H1 (cell line): Measurements from ENCODE around the gene MAGEC2. TPM values are rescaled to one million over a fixed set of nuclear protein-coding genes. Genes with fewer than 3 reads are reported as not detected.

Experiments used
- CTCF ChIA-PET: fragments of 300-600 bp; sonication (Branson Sonifier 250); formaldehyde crosslinking; loops from one replicate; lab custom pipeline; 2021; ENCODE audit not compliant: partially characterized antibody; lab: Charles Lee
- POLR2A ChIA-PET: fragments of 300-600 bp; sonication (Branson Sonifier 250); formaldehyde crosslinking; loops from one replicate; lab custom pipeline; 2021; ENCODE audit warnings: inconsistent platforms; ENCODE audit not compliant: partially characterized antibody; lab: Charles Lee
- DNase-seq, 2 experiments: peaks; one replicate each; pipeline versions ENCODE4 v3.0.0 to v3.0.0-alpha.2; 2010 to 2022; ENCODE audit warnings: low spot score in 2 of 2, low read depth in 1 of 2, mixed read lengths in 1 of 2
- FAIRE-seq: peaks from 2 replicates; lab custom pipeline; 2011; peaks lifted over from hg19 to GRCh38; lab: Jason Lieb, UNC
- H2AFZ ChIP-seq: 2 replicates; pipeline ENCODE4 v1.8.1; 2012; ENCODE audit warnings: low read length, inconsistent platforms
- H2AK5ac ChIP-seq: 2 replicates; pipeline ENCODE4 v1.6.1; 2013; ENCODE audit warnings: low read depth, low read length
- H2BK120ac ChIP-seq: replicated peaks from 2 replicates; pipeline ENCODE3; 2013; ENCODE audit warnings: low read depth, low read length, inconsistent platforms
- H2BK12ac ChIP-seq: 2 replicates; pipeline ENCODE4 v1.6.1; 2013; ENCODE audit warnings: low read depth, low read length
- H2BK15ac ChIP-seq: 2 replicates; pipeline ENCODE4 v1.6.1; 2013; ENCODE audit warnings: low read length
- H2BK20ac ChIP-seq: 2 replicates; pipeline ENCODE4 v1.6.1; 2013; ENCODE audit warnings: low read length
- H2BK5ac ChIP-seq: 2 replicates; pipeline ENCODE4 v1.6.1; 2013; ENCODE audit warnings: low read depth, low read length
- H3K14ac ChIP-seq: 2 replicates; pipeline ENCODE4 v1.6.1; 2013; ENCODE audit warnings: inconsistent platforms; ENCODE audit not compliant: insufficient read length
- H3K18ac ChIP-seq: 2 replicates; pipeline ENCODE4 v1.6.1; 2013; ENCODE audit warnings: low read length; ENCODE audit errors: extremely low read depth
- H3K23ac ChIP-seq: 2 replicates; pipeline ENCODE4 v1.6.1; 2013; ENCODE audit warnings: inconsistent platforms; ENCODE audit not compliant: insufficient read length
- H3K23me2 ChIP-seq: 2 replicates; pipeline ENCODE4 v1.6.1; 2013; ENCODE audit warnings: low read depth, low read length
- H3K27ac ChIP-seq: 2 replicates; pipeline ENCODE4 v1.6.1; 2011; ENCODE audit warnings: low read depth, low read length, inconsistent platforms
- H3K27me3 ChIP-seq, 4 experiments: replicated peaks in 1 of 4; 1 replicate in 1 of 4; 2 replicates in 3 of 4; pipeline versions ENCODE4 v1.6.1 to v1.8.1; 2011 to 2013; ENCODE audit warnings: low read length in 3 of 4, mild to moderate bottlenecking in 3 of 4, inconsistent platforms in 2 of 4, mixed read lengths in 2 of 4, moderate library complexity in 1 of 4; ENCODE audit not compliant: control insufficient read depth in 3 of 4, insufficient read depth in 3 of 4; ENCODE audit errors: extremely low read depth in 1 of 4
- H3K36me3 ChIP-seq, 4 experiments: 2 replicates each; pipeline versions ENCODE4 v1.6.1 to v1.8.1; 2011 to 2013; ENCODE audit warnings: mild to moderate bottlenecking in 4 of 4, low read length in 3 of 4, moderate library complexity in 2 of 4, control low read depth in 1 of 4, inconsistent platforms in 1 of 4; ENCODE audit not compliant: insufficient read depth in 4 of 4, control insufficient read depth in 2 of 4
- H3K4ac ChIP-seq: replicated peaks from 2 replicates; pipeline ENCODE3; 2013; ENCODE audit warnings: low read length, low read depth, mixed read lengths, inconsistent platforms; ENCODE audit not compliant: insufficient read length
- H3K4me1 ChIP-seq, 4 experiments: replicated peaks in 1 of 4; 1 replicate in 1 of 4; 2 replicates in 3 of 4; pipeline versions ENCODE4 v1.6.1 to v1.8.1; 2011 to 2013; ENCODE audit warnings: low read length in 3 of 4, inconsistent platforms in 2 of 4, mixed read lengths in 1 of 4; ENCODE audit not compliant: insufficient read depth in 4 of 4, control insufficient read depth in 3 of 4
- H3K4me2 ChIP-seq, 2 experiments: 2 replicates each; pipeline versions ENCODE4 v1.6.1 to v1.8.1; 2011 to 2013; ENCODE audit warnings: low read depth in 2 of 2, low read length in 2 of 2, control low read depth in 1 of 2, inconsistent platforms in 1 of 2, mild to moderate bottlenecking in 1 of 2; ENCODE audit not compliant: insufficient read depth in 1 of 2
- H3K4me3 ChIP-seq, 4 experiments: fragments of 200-600, 300-600 bp in 1 of 4; sonication (generic), shearing (Covaris generic), sonication (Bioruptor Twin) in 1 of 4; 2 replicates each; pipeline versions ENCODE4 v1.5.1 to v1.8.1; 2011 to 2016; ENCODE audit warnings: low read length in 4 of 4, low read depth in 3 of 4, control low read depth in 2 of 4, inconsistent platforms in 2 of 4, mild to moderate bottlenecking in 2 of 4, mixed read lengths in 1 of 4, moderate library complexity in 1 of 4; ENCODE audit not compliant: insufficient read depth in 2 of 4; ENCODE audit errors: extremely low read depth in 1 of 4
- H3K56ac ChIP-seq: replicated peaks from 2 replicates; pipeline ENCODE3; 2013; ENCODE audit warnings: low read depth, mild to moderate bottlenecking, mixed read lengths, low read length, inconsistent platforms; ENCODE audit not compliant: insufficient read length
- H3K79me1 ChIP-seq: 2 replicates; pipeline ENCODE4 v1.6.1; 2013; ENCODE audit warnings: low read depth, low read length, control low read depth
- H3K79me2 ChIP-seq, 2 experiments: 2 replicates each; pipeline versions ENCODE4 v1.6.1 to v1.8.1; 2012 to 2013; ENCODE audit warnings: low read length in 2 of 2, mild to moderate bottlenecking in 2 of 2, inconsistent platforms in 1 of 2; ENCODE audit not compliant: insufficient read depth in 2 of 2, control insufficient read depth in 1 of 2
- H3K9ac ChIP-seq, 4 experiments: replicated peaks in 1 of 4; 1 replicate in 1 of 4; 2 replicates in 3 of 4; pipeline versions ENCODE4 v1.6.1 to v1.8.1; 2011 to 2013; ENCODE audit warnings: low read depth in 3 of 4, low read length in 3 of 4, control low read depth in 2 of 4, mild to moderate bottlenecking in 2 of 4, moderate library complexity in 2 of 4, inconsistent platforms in 1 of 4; ENCODE audit errors: extremely low read depth in 1 of 4
- H3K9me3 ChIP-seq, 2 experiments: 2 replicates each; pipeline versions ENCODE4 v1.6.1 to v1.8.1; 2012 to 2013; ENCODE audit warnings: mild to moderate bottlenecking in 2 of 2, moderate library complexity in 2 of 2, control low read depth in 1 of 2, inconsistent platforms in 1 of 2, low read depth in 1 of 2, low read length in 1 of 2, mixed read lengths in 1 of 2; ENCODE audit not compliant: insufficient read depth in 2 of 2
- H4K20me1 ChIP-seq, 2 experiments: replicated peaks in 1 of 2; 2 replicates each; pipeline versions ENCODE3 to v1.8.1; 2011 to 2013; ENCODE audit warnings: inconsistent platforms in 2 of 2, low read length in 2 of 2, mild to moderate bottlenecking in 1 of 2; ENCODE audit not compliant: insufficient read depth in 2 of 2, control insufficient read depth in 1 of 2
- H4K5ac ChIP-seq: 2 replicates; pipeline ENCODE4 v1.6.1; 2013; ENCODE audit warnings: low read length, low read depth, mixed read lengths, inconsistent platforms; ENCODE audit not compliant: insufficient read length
- H4K8ac ChIP-seq: 2 replicates; pipeline ENCODE4 v1.8.0; 2013; ENCODE audit warnings: mild to moderate bottlenecking, moderate library complexity, low read length, inconsistent platforms; ENCODE audit not compliant: insufficient read depth; ENCODE audit errors: extremely low read depth
- H4K91ac ChIP-seq: replicated peaks from 2 replicates; pipeline ENCODE3; 2013; ENCODE audit warnings: low read length, mixed read lengths, inconsistent platforms; ENCODE audit not compliant: insufficient read length
- CBX5 ChIP-seq: fragments of 300-800, 300-1000 bp; sonication (generic); IDR thresholded peaks from 2 replicates; pipeline ENCODE4 v1.7.1; 2016; ENCODE audit warnings: antibody characterized with exemption, low read length, low read depth
- POLR2A ChIP-seq, 2 experiments: IDR thresholded peaks; 1 replicate in 1 of 2; 2 replicates in 1 of 2; pipeline ENCODE4 v1.6.1; 2011; ENCODE audit warnings: low read depth in 2 of 2, low read length in 2 of 2, mild to moderate bottlenecking in 2 of 2; ENCODE audit errors: control extremely low read depth in 1 of 2
- RFX5 ChIP-seq: IDR thresholded peaks from 2 replicates; pipeline ENCODE4 v1.6.1; 2011; ENCODE audit warnings: low read depth, low read length, improper control_type of control experiment, borderline replicate concordance
- SP1 ChIP-seq: IDR thresholded peaks from 2 replicates; pipeline ENCODE4 v1.6.1; 2011; ENCODE audit warnings: low read depth, low read length
- TEAD4 ChIP-seq: IDR thresholded peaks from 2 replicates; pipeline ENCODE4 v1.6.1; 2012; ENCODE audit warnings: low read depth, low read length, inconsistent platforms, mixed read lengths
- WGBS, 2 experiments: shearing (Covaris generic) in 1 of 2; methylation state at CpG; one replicate each; pipeline versions ENCODE4 v1.1.6 to v1.1.7; 2013 to 2015; ENCODE audit warnings: low lambda C conversion rate in 2 of 2, mixed read lengths in 2 of 2, inconsistent platforms in 1 of 2, low coverage in 1 of 2, missing lambda C conversion rate in 1 of 2; ENCODE audit not compliant: insufficient replicate concordance in 2 of 2, insufficient coverage in 1 of 2, insufficient read length in 1 of 2; ENCODE audit errors: extremely low coverage in 1 of 2, missing lambda C conversion rate in 1 of 2; 5-methylcytosine and 5-hydroxymethylcytosine counted together
- long read RNA-seq, 2 experiments: library from RNA in 1 of 2; library from capped mRNA in 1 of 2; stranded (forward); transcript quantifications; one replicate each; pipeline ENCODE4 v2.0.0, GENCODE V29; 2021; ENCODE audit warnings: inconsistent platforms in 1 of 2
- polyA minus RNA-seq, 3 experiments: library from RNA; depleted of rRNA, polyadenylated mRNA; stranded (reverse); fragments of >200 nt; gene quantifications; 1 replicate in 2 of 3; 2 replicates in 1 of 3; pipeline ENCODE4 v1.2.3, GENCODE V29; 2011
- polyA plus RNA-seq, 7 experiments: library from polyadenylated mRNA; depleted of rRNA in 3 of 7; stranded (reverse) in 5 of 7; unstranded in 2 of 7; fragments of >200 nt in 5 of 7; fragments of 200-250 nt in 2 of 7; gene quantifications; 1 replicate in 5 of 7; 2 replicates in 1 of 7; 4 replicates in 1 of 7; pipeline versions ENCODE4 v1.2.1 to v1.2.3, GENCODE V29; 2011 to 2013; ENCODE audit warnings: missing spikeins in 2 of 7, mixed read lengths in 2 of 7
- total RNA-seq: library from RNA; stranded (reverse); fragmentation: NEBNext Ultra II Directional; extraction: Animal tissue kit (Norgen Biotek cat#: 25700); gene quantifications from 2 replicates; pipeline ENCODE4 v1.2.1, GENCODE V29; 2021
- TF ChIP-seq, protein P1 (sequence below): IDR thresholded peaks from 2 replicates; pipeline ENCODE4 v1.6.1; 2011; ENCODE audit warnings: low read length, improper control_type of control experiment
- TF ChIP-seq, protein P2 (sequence below): IDR thresholded peaks from 2 replicates; pipeline ENCODE4 v1.6.1; 2011; ENCODE audit warnings: low read depth, mild to moderate bottlenecking, low read length; ENCODE audit not compliant: insufficient read depth

The MAGEC2 gene, protein sequence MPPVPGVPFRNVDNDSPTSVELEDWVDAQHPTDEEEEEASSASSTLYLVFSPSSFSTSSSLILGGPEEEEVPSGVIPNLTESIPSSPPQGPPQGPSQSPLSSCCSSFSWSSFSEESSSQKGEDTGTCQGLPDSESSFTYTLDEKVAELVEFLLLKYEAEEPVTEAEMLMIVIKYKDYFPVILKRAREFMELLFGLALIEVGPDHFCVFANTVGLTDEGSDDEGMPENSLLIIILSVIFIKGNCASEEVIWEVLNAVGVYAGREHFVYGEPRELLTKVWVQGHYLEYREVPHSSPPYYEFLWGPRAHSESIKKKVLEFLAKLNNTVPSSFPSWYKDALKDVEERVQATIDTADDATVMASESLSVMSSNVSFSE
- total RNA-seq = not detected in 2 replicates
- polyA plus RNA-seq (2011; rRNA removed) = not detected in 2 replicates
- polyA plus RNA-seq (2011; cell fraction: cytosol; rRNA removed) = not detected
- polyA plus RNA-seq (2011; cell fraction: nucleus; rRNA removed) = not detected
- not detected in 4 replicates for polyA plus RNA-seq (2012, experiment 1 of 2)
- polyA plus RNA-seq (2012, experiment 2 of 2) = not detected
- not detected for polyA plus RNA-seq (2013, experiment 1 of 2)
- polyA plus RNA-seq (2013, experiment 2 of 2) = not detected
- polyA minus RNA-seq (2011; rRNA and poly(A)+ RNA removed) = not detected in 2 replicates
- not detected for polyA minus RNA-seq (2011; cell fraction: cytosol; rRNA and poly(A)+ RNA removed)
- polyA minus RNA-seq (2011; cell fraction: nucleus; rRNA and poly(A)+ RNA removed) = not detected
- long read RNA-seq, experiment 1 = 0 reads
- long read RNA-seq, experiment 2 = 0 reads

DNA sequence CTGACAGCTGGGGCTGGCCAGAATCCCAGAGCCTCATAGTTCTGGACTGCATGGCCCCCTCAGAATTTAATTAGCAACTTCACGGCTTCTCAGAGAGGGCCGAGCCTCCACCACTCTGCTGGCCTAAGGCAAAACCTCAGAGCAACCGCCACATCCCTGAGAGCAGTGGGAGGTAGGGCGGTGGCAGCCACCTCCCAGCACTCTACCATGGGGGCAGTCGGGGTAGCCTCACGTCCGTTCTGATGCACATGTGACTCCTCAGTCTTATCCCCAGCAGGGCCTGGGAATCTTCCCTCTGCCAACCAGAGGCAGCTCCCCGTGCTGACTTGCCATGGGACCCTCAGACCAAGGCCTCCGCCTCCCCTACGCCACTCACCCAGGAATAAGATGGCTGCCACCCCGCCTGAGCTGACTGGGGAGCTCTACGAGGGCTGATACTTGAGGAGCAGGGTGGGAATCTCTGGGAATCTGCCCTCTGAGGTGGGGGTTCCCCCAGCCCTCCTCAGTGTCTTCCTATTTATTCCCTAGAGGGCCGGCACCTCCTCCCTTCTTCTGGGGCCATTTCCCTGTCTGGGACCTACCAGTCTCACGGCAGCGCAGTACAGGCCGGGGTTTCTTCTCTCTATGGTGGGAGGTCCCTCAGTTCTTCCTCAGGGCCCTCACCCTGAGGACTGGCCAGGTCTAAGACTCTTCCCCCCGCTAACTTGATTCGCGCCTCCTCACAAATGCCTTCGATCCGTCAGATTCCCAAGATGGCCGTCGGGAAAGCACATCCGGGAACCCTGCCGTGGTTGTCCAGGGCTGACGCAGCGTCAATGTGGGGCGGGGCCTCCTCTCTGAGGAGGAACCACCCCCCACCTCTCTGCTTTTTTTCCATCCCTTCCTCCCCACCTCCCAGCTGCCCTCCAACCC lies at the start of gene MAGEC2:
MAGEC2 (minus strand) TSS at position 769 of the 912 bp plus-strand sequence. CDS start 1,303 bp downstream, outside the sequence.
- no peaks in the 10 kb centered on the region for H3K4me1 ChIP-seq
- H2AK5ac ChIP-seq = no peak within 1 kb of the TSS
- no peak within 1 kb of the TSS for H2BK5ac ChIP-seq
- FAIRE-seq (no peak), DNase-seq (no peak)
- no peak within 1 kb of the TSS for H4K91ac ChIP-seq
- H3K9ac ChIP-seq = no peak within 1 kb of the TSS
- H3K23ac ChIP-seq = no peak within 1 kb of the TSS
- H2BK15ac ChIP-seq = no peak within 1 kb of the TSS
- H3K18ac ChIP-seq = no peak within 1 kb of the TSS
- no peak within 1 kb of the TSS for H4K5ac ChIP-seq
- no peak within 1 kb of the TSS for H2BK12ac ChIP-seq
- no peak within 1 kb of the TSS for H3K27ac ChIP-seq
- H3K79me2 ChIP-seq = no peaks in the 10 kb centered on the region
- ChIA-PET CTCF (interaction anchor here (0.5 kb wide), 1 partner anchor 52 kb away, joined by 3 read pairs; no protein-coding TSS in a partner anchor), POLR2A (no interaction called here)
- no peaks in the 10 kb centered on the region for H3K36me3 ChIP-seq
- no peak within 1 kb of the TSS for H3K56ac ChIP-seq
- no peaks in the 10 kb centered on the region for H3K79me1 ChIP-seq
- no peaks in the 10 kb centered on the region for H3K9me3 ChIP-seq
- H4K20me1 ChIP-seq = no peaks in the 10 kb centered on the region
- H2BK120ac ChIP-seq = no peak within 1 kb of the TSS
- H3K14ac ChIP-seq = no peak within 1 kb of the TSS
- H3K4me2 ChIP-seq = no peak within 1 kb of the TSS
- 90% methylated on average over 4 of the region's 28 CpGs; no CpG with 5 or more reads in 1 of the 2 experiments for WGBS, 2 experiments
- H4K8ac ChIP-seq = no peak within 1 kb of the TSS
- H3K23me2 ChIP-seq = no peaks in the 10 kb centered on the region
- no peak within 1 kb of the TSS for H2BK20ac ChIP-seq
- no peak within 1 kb of the TSS for H3K4me3 ChIP-seq
- no peak within 1 kb of the TSS for H3K4ac ChIP-seq
- no peaks in the 10 kb centered on the region for H3K27me3 ChIP-seq
- no peak within 1 kb of the TSS for H2AFZ ChIP-seq
- no peak for TF ChIP-seq TEAD4
- TF ChIP-seq SP1 = no peak
- no peak for TF ChIP-seq RFX5
- TF ChIP-seq, protein P1, sequence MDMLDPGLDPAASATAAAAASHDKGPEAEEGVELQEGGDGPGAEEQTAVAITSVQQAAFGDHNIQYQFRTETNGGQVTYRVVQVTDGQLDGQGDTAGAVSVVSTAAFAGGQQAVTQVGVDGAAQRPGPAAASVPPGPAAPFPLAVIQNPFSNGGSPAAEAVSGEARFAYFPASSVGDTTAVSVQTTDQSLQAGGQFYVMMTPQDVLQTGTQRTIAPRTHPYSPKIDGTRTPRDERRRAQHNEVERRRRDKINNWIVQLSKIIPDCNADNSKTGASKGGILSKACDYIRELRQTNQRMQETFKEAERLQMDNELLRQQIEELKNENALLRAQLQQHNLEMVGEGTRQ = no peak
- TF ChIP-seq, protein P2, sequence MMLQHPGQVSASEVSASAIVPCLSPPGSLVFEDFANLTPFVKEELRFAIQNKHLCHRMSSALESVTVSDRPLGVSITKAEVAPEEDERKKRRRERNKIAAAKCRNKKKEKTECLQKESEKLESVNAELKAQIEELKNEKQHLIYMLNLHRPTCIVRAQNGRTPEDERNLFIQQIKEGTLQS = no peak
- no peak for TF ChIP-seq CBX5
- no peak for TF ChIP-seq POLR2A (IDR thresholded peaks at IDR 0.05; ENCODE audit: control extremely low read depth in 1 of 2, low read depth in 2 of 2, low read length in 2 of 2)
